ENCODE measurements around the gene VWF. TPM values are rescaled to one million over a fixed set of nuclear protein-coding genes. Genes with fewer than 3 reads are reported as not detected.

VWF gene
- total RNA-seq, 1 donor, result 0.72 TPM

DNA sequence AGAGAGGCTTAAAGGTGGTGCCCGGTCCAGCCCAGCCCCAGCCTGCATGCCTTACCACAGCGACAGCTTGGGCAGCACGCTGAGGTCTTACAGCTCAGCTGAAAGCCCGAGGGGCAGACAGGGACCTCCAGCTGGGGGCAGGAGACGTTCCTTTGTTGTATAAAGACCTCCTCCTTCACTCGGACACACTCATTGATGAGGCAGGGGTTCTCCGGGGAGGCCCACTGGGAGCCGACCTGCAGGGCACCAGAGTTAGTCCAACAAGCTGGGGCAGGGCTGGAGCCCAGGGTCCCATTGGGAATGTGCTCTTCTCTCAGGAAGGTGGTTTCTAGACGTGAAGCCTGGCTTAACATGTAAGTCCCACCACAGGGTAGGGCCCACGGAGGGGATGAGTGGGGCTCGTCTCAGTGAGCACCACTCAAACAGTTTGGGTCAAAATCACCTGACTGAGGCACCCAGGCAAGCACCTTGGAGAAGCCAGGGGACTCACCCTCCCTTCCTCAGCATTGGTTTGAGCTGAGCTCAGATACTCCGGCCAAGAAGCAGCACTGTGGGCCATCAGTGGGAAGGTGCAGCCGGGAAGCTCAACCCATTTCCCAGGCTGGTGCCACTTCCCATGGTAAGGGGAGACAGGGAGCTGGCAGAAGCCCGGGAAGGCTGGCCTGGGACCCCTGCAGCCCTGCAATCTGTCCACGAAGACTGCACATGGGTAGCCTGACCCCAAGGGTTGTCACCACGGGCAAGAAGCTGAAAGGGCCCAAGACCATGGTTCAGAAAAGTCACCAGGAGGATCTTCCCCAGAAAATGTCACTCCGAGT lies 155.1 kb downstream of the VWF start:
- no peak overlapping the region for H3K27ac ChIP-seq (ENCODE audit: low read depth, low read length)
- TF ChIP-seq, protein P1, sequence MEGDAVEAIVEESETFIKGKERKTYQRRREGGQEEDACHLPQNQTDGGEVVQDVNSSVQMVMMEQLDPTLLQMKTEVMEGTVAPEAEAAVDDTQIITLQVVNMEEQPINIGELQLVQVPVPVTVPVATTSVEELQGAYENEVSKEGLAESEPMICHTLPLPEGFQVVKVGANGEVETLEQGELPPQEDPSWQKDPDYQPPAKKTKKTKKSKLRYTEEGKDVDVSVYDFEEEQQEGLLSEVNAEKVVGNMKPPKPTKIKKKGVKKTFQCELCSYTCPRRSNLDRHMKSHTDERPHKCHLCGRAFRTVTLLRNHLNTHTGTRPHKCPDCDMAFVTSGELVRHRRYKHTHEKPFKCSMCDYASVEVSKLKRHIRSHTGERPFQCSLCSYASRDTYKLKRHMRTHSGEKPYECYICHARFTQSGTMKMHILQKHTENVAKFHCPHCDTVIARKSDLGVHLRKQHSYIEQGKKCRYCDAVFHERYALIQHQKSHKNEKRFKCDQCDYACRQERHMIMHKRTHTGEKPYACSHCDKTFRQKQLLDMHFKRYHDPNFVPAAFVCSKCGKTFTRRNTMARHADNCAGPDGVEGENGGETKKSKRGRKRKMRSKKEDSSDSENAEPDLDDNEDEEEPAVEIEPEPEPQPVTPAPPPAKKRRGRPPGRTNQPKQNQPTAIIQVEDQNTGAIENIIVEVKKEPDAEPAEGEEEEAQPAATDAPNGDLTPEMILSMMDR (IDR thresholded peaks at IDR 0.05; ENCODE audit: extremely low read depth, low read depth, low read length), result no peak
- H2AFZ ChIP-seq (ENCODE audit: low read length), result no peak overlapping the region
- no peak overlapping the region for H3K4me2 ChIP-seq (ENCODE audit: insufficient read depth, low read length)
- no peak overlapping the region for H3K4me3 ChIP-seq (ENCODE audit: insufficient read depth, low read length)
- H3K79me2 ChIP-seq (ENCODE audit: insufficient read depth, low read length), result no peaks in the 10 kb centered on the region
- no peaks in the 10 kb centered on the region for H4K20me1 ChIP-seq (ENCODE audit: insufficient read depth, low read length)
- peaks cover 35% of the 10 kb centered on the region for H3K27me3 ChIP-seq (ENCODE audit: insufficient read depth, low read length)
- H3K4me1 ChIP-seq (ENCODE audit: insufficient read depth, low read length), result no peaks in the 10 kb centered on the region
- no peaks in the 10 kb centered on the region for H3K36me3 ChIP-seq (ENCODE audit: insufficient read depth, low read length)
- no peak for DNase-seq (ENCODE audit: insufficient read length, low spot score, missing footprints)
- H3K9me3 ChIP-seq (ENCODE audit: low read depth, low read length), result no peaks in the 10 kb centered on the region

DNA sequence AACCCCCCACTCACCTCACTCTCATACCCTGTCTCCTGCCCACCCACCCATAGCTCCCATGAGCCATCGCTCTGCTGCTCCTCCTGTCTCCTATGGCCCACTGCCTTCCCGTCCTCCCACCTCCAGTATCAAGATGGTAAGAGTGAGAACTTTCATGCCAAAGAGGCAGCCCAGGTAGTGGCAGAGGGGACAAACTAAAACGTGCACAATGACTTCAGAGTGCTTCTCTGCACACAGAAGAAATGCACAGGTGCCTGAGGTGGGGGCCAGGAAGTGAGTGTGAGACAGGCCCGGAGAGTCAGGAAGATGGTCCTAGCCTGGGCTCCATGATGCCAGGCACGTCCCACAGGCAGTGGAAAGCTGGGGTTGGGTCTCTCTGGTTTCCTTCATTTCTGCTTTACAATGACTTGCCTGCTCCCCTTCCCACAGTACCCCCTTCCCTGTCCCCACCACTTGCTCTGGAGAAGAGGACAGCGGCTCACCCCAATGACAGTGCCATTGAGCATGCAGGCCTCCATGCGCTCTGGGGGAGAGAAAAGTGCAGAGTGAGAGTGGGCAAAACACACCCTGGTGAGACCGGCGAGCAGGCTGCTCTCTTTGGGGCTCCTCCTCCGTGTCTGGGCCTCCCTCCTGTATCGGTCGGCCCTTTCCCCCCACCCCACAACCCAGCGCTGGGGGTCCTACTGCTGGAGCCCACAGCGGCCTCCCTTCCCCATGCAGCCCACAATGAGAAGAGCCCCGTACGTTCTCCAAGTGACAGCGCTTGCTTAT lies 156.6 kb downstream of the VWF start:
- DNase-seq (ENCODE audit: insufficient read length, low spot score, missing footprints), result no peak
- Histone ChIP-seq H3K4me3 (ENCODE audit: insufficient read depth, low read length) (no peak overlapping the region), H4K20me1 (ENCODE audit: insufficient read depth, low read length) (no peaks in the 10 kb centered on the region), H3K27me3 (ENCODE audit: insufficient read depth, low read length) (peaks cover 32% of the 10 kb centered on the region), H3K36me3 (ENCODE audit: insufficient read depth, low read length) (no peaks in the 10 kb centered on the region), H3K79me2 (ENCODE audit: insufficient read depth, low read length) (no peaks in the 10 kb centered on the region), H3K4me1 (ENCODE audit: insufficient read depth, low read length) (no peaks in the 10 kb centered on the region), H3K4me2 (ENCODE audit: insufficient read depth, low read length) (no peak overlapping the region), H3K9me3 (ENCODE audit: low read depth, low read length) (no peaks in the 10 kb centered on the region), H2AFZ (ENCODE audit: low read length) (no peak overlapping the region), H3K27ac (ENCODE audit: low read depth, low read length) (no peak overlapping the region)
- TF ChIP-seq, protein P1 (IDR thresholded peaks at IDR 0.05; ENCODE audit: extremely low read depth, low read depth, low read length), result no peak

DNA sequence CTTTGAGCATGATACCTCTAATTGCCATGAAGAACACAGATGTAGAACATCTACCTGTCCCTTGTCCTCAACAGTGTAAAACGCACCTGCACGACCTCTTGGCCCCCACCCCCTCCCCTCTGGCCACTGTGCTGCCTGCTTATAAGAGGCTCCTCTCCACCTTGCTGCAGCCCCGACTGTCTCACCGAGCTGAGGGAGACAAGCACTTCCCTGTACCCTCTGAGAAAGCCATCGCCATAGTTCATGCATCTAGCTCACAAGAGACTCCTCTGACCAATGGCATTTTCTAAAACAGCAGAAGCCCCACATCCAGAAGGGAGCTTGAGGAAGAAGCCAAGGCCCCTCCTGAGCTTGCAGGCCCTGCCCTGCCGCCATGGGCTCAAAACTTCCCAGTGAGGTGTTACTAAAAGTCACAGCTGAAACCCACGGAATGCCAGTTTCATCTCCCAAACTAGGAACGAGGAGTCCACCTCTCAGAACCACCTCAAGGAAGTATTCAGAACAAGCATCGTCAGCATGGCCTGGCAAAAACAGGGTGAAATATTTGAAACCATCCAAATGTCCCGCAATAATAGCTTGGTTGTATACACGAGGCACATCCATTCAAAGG lies 157.9 kb downstream of the VWF start:
- DNase-seq (ENCODE audit: insufficient read length, low spot score, missing footprints), result no peak
- H2AFZ ChIP-seq (ENCODE audit: low read length), result no peak overlapping the region
- H4K20me1 ChIP-seq (ENCODE audit: insufficient read depth, low read length), result no peaks in the 10 kb centered on the region
- no peak overlapping the region for H3K4me3 ChIP-seq (ENCODE audit: insufficient read depth, low read length)
- H3K4me2 ChIP-seq (ENCODE audit: insufficient read depth, low read length), result no peak overlapping the region
- H3K36me3 ChIP-seq (ENCODE audit: insufficient read depth, low read length), result no peaks in the 10 kb centered on the region
- no peaks in the 10 kb centered on the region for H3K9me3 ChIP-seq (ENCODE audit: low read depth, low read length)
- no peaks in the 10 kb centered on the region for H3K4me1 ChIP-seq (ENCODE audit: insufficient read depth, low read length)
- H3K79me2 ChIP-seq (ENCODE audit: insufficient read depth, low read length), result no peaks in the 10 kb centered on the region
- no peak overlapping the region for H3K27ac ChIP-seq (ENCODE audit: low read depth, low read length)
- TF ChIP-seq, protein P1 (IDR thresholded peaks at IDR 0.05; ENCODE audit: extremely low read depth, low read depth, low read length), result no peak
- H3K27me3 ChIP-seq (ENCODE audit: insufficient read depth, low read length), result peaks cover 26% of the 10 kb centered on the region

Data from osteoblast (primary cell).